Measurements from ENCODE around the gene SLIT2. TPM values are rescaled to one million over a fixed set of nuclear protein-coding genes. Genes with fewer than 3 reads are reported as not detected.
A peak's percentile ranks its signal among the peaks of the same experiment; 100 is the strongest.

Gene SLIT2
- total RNA-seq, 6 donors from 2014 or later: 35.1 to 102 (median 53.3) TPM

DNA sequence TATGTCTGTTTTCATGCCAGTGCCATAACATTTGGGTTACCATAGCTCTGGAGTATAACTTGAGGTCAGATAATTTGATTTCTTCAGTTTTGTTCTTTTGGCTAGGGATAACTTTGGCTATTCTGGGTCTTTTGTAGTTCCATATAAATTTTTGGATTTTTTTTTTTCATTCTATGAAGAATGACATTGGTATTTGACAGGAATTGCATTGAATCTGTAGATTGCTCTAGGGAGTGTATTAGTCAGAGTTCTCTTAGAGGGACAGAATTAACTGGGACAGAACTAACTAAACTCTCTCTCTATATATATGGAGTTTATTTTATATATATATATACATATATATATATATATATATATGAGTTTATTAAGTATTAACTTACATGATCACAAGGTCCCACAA lies 32.2 kb upstream of the SLIT2 start:
- H3K4me1 ChIP-seq: no peaks in the 10 kb centered on the region
- H3K36me3 ChIP-seq: no peaks in the 10 kb centered on the region
- H3K27me3 ChIP-seq: no peaks in the 10 kb centered on the region
- no peak overlapping the region for H3K27ac ChIP-seq
- no peak overlapping the region for H3K4me3 ChIP-seq
- TF ChIP-seq, protein P1, sequence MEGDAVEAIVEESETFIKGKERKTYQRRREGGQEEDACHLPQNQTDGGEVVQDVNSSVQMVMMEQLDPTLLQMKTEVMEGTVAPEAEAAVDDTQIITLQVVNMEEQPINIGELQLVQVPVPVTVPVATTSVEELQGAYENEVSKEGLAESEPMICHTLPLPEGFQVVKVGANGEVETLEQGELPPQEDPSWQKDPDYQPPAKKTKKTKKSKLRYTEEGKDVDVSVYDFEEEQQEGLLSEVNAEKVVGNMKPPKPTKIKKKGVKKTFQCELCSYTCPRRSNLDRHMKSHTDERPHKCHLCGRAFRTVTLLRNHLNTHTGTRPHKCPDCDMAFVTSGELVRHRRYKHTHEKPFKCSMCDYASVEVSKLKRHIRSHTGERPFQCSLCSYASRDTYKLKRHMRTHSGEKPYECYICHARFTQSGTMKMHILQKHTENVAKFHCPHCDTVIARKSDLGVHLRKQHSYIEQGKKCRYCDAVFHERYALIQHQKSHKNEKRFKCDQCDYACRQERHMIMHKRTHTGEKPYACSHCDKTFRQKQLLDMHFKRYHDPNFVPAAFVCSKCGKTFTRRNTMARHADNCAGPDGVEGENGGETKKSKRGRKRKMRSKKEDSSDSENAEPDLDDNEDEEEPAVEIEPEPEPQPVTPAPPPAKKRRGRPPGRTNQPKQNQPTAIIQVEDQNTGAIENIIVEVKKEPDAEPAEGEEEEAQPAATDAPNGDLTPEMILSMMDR (IDR thresholded peaks at IDR 0.05): no peak
- TF ChIP-seq EP300 (IDR thresholded peaks at IDR 0.05) (no peak), POLR2AphosphoS5 (IDR thresholded peaks at IDR 0.05) (no peak), POLR2A (IDR thresholded peaks at IDR 0.05) (no peak)
- ATAC-seq (ENCODE audit: low FRiP score in 2 of 2) (no peak), DNase-seq (no peak)
- no peaks in the 10 kb centered on the region for H3K9me3 ChIP-seq

DNA sequence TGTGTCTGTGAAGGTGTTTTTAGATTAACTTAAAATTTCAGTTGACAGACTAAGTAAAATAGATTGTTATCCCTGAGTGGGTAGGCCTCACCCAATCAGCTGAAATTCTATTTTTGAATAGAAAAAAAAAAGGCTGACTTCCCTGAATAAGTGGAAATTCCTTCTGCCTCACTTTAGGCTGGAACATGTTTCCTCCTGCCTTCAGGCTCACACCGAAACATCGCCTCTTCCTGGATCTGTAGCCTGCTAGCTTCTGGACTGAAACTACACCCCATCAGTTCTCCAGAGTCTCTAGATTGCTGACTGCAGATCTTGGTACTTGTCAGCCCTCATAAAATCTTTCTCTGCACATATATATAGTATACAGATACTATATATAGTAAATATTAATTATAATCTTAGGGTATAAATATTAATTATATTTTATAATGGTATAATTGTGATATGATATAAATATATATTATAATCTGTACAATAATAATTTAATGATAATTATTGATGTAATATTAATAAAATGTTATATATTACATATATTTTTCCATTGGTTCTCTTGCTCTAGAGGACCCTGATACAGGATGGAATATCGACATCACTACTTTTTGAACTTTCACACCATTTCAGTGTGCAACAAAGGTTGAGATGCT lies 13.7 kb upstream of the SLIT2 start:
- DNase-seq (no peak), ATAC-seq (ENCODE audit: low FRiP score in 2 of 2) (no peak)
- TF ChIP-seq, protein P1 (IDR thresholded peaks at IDR 0.05): no peak
- TF ChIP-seq EP300 (IDR thresholded peaks at IDR 0.05) (no peak), POLR2A (IDR thresholded peaks at IDR 0.05) (no peak), POLR2AphosphoS5 (IDR thresholded peaks at IDR 0.05) (no peak)
- no peaks in the 10 kb centered on the region for H3K9me3 ChIP-seq
- H3K27me3 ChIP-seq: no peaks in the 10 kb centered on the region
- H3K4me1 ChIP-seq: no peaks in the 10 kb centered on the region
- WGBS, 2 donors: 81 to 91% methylated on average over 3 of the region's 3 CpGs
- H3K27ac ChIP-seq: no peak overlapping the region
- no peaks in the 10 kb centered on the region for H3K36me3 ChIP-seq
- no peak overlapping the region for H3K4me3 ChIP-seq

DNA sequence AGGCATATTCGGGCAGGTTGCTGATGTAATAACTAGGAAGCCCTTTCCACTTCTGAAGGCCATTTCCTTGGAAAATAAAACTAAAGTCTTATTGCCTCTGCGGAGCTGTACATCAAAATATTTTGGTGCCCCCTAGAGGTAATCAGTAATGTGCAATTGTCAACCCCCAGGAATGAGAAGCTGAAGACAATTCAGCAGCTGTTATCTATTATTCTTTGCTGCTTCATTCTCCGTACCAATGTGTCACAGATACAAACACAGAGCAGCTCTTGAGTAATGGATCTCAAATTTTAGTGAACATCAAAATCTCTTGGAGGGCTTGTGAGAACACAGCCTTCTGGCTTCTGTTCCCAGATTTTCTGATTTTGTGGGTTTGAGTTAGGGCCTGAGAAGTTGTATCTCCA lies 3.5 kb upstream of the SLIT2 start:
- DNase-seq: no peak

DNA sequence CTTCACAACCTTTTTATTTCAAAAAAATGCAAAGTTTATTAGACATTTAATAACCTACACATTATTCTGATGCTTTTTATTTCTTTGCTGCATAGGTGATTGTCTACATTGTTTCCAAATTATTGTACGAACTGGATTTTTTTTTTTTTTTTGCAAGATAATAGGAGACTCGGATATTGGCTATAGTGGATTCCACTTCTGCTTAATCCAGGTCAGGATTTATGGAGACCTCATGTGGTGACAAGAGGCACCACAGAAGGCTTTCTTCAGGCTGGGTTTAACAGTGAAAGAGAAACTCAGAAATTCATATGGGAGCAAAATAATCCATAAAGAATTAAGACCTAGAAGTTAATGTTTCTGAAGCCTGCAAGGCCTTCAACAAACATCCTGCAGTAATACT lies 2.4 kb upstream of the SLIT2 start:
- Histone ChIP-seq H3K27me3 (peaks cover 0 to 15% (median 4%) of the 10 kb centered on the region in 4 donors), H3K36me3 (no peaks in the 10 kb centered on the region), H3K4me3 (no peak overlapping the region), H3K9me3 (no peaks in the 10 kb centered on the region), H3K4me1 (peaks cover 0 to 37% (median 19%) of the 10 kb centered on the region in 4 donors), H3K27ac (no peak overlapping the region)
- ATAC-seq (ENCODE audit: low FRiP score in 2 of 2) (no peak), DNase-seq (no peak)
- TF ChIP-seq, protein P1 (IDR thresholded peaks at IDR 0.05): peak in 5 of 6 experiments; percentile 11 to 35 (median 24)
- TF ChIP-seq POLR2AphosphoS5 (IDR thresholded peaks at IDR 0.05) (no peak), EP300 (IDR thresholded peaks at IDR 0.05) (no peak)
- 18 to 20% methylated on average over 2 of the region's 2 CpGs for WGBS, 2 donors

More for the DNA sequence above, 3.5 kb upstream of the SLIT2 start:
- H3K4me3 ChIP-seq: no peak overlapping the region
- no peaks in the 10 kb centered on the region for H3K36me3 ChIP-seq
- peaks cover 0 to 26% (median 12%) of the 10 kb centered on the region in 4 donors for H3K4me1 ChIP-seq
- peaks cover 0 to 13% (median 2%) of the 10 kb centered on the region in 4 donors for H3K27me3 ChIP-seq
- no peak for TF ChIP-seq POLR2AphosphoS5 (IDR thresholded peaks at IDR 0.05)
- TF ChIP-seq, protein P1 (IDR thresholded peaks at IDR 0.05): peak in 5 of 6 experiments; percentile 30 to 55 (median 46)
- no peaks in the 10 kb centered on the region for H3K9me3 ChIP-seq
- peak in 1 of 2 donors; percentile 50 for ATAC-seq (ENCODE audit: low FRiP score in 2 of 2)
- H3K27ac ChIP-seq: no peak overlapping the region
- WGBS, 2 donors: 4 to 10% methylated on average over 3 of the region's 3 CpGs
